Measurements from ENCODE around the gene CFAP119.
"Not testable (repeated sequence)": the region's sequence is repeated elsewhere in the genome, so short reads cannot be mapped to it uniquely, and the experiment has no call there.

Gene CFAP119

GRCh38 chr16:30761928-30762902 lies at the start of gene CFAP119, which contains the start of gene RNF40:
TSS of gene CFAP119 (minus strand) at chr16:30762062. CDS start at chr16:30761748, 314 bp downstream.
TSS of gene RNF40 (plus strand) at chr16:30762322. CDS start at chr16:30762546, 224 bp downstream.
- peak; percentile 97 for FAIRE-seq

GRCh38 chr16:30809675-30810074 lies 47.8 kb upstream of the CFAP119 start:
- not testable (repeated sequence) for FAIRE-seq

GRCh38 chr16:30808890-30809426 lies 47.1 kb upstream of the CFAP119 start:
- not testable (repeated sequence) for FAIRE-seq

DNA sequence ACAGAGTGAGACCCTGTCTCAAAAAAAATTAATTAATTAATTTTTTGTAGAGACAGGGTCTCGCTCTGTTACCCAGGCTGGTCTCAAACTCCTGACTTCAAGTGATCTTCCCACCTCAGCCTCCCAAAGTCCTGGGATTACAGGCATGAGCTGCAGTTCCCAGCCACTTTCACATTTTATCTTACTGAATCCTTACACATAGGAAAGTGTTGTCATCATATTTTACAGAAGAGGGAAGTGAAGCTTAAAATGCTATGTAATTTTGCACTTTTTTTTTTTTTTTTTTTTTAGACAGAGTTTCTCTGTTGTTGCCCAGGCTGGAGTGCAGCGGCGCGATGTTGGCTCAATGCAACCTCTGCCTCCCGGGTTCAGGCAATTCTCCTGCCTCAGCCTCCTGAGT lies 46.3 kb upstream of the CFAP119 start:
- no peak for FAIRE-seq

- no peak for FAIRE-seq
These were observed 43.7 kb upstream of the CFAP119 start for GRCh38 chr16:30805370-30806169.

GRCh38 chr16:30805056-30805369 lies 43.2 kb upstream of the CFAP119 start:
- FAIRE-seq = no peak

- no peak for FAIRE-seq
These were observed 41.1 kb upstream of the CFAP119 start for GRCh38 chr16:30802936-30803335.

DNA sequence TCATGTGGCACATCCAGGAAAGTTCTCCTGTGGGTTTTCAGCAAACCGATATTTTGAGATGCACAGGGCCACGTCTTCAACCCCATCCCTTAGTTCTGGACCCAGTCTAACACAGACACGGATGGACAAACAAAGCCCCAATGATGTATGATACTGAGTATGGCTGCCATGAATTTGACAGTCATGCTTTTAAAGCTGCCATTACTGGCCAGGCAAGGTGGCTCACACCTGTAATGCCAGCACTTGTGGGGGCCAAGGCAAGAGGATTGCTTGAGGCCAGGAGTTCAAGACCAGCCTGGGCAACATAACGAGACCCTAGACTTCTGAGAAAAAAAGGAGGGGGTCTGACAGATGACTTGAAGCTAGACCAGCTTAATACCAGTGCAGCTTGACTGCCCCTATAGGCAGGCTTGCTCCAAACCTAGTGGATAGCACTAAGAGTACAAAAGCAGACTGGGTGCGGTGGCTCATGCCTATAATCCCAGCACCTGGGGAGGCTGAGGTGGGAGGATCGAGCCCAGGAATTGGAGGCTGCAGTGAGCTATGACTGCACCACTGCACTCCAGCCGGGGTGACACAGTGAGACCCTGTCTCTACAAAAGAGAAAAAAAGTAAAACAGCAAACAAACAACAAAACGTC lies 35.9 kb upstream of the CFAP119 start:
- FAIRE-seq = no peak

DNA sequence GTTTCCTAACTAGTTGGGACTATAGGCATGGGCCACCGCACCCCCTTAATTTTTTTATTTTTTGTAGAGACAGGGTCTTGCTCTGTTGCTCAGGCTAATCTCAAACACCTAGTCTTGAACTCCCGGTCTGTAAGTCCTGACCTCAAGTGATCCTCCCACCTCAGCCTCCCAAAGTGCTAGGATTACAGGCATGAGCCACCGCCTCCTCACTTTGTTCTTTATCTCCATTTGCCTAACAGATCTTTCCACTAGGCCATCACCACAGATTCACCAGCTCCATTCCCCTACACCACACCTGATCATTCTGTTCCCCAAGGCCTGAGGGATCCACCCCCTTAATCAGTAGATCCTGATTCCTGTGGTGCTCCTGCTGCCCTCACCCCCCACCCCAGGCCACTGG lies 32.8 kb upstream of the CFAP119 start:
- FAIRE-seq = no peak

DNA sequence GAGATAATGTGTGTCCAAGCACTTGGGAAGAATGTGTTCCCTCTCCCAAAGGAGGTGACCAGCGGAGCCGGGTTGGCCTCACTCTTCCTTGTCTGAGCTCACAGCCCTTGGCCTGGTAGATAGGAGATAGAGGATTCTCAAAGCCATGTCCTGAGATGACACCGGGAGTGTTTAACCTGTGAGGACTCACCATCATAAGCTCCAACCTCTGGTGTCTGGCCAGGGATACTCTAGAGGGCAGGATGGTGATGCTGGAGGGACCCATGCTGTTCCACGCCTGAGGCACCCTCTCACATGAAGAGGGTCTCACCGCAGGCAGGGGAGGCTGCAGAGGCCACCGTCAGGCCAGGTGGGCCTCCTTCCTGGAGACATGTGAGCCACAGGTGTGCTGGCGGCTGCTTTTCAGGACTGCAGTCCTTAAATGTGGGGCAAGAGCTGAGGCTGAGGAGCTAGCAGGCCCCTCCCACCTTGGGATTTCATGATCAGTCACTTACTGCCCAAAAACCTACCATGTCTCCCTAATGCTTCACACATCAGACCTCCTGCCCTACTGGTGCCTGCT lies 31.7 kb upstream of the CFAP119 start:
- no peak for FAIRE-seq

DNA sequence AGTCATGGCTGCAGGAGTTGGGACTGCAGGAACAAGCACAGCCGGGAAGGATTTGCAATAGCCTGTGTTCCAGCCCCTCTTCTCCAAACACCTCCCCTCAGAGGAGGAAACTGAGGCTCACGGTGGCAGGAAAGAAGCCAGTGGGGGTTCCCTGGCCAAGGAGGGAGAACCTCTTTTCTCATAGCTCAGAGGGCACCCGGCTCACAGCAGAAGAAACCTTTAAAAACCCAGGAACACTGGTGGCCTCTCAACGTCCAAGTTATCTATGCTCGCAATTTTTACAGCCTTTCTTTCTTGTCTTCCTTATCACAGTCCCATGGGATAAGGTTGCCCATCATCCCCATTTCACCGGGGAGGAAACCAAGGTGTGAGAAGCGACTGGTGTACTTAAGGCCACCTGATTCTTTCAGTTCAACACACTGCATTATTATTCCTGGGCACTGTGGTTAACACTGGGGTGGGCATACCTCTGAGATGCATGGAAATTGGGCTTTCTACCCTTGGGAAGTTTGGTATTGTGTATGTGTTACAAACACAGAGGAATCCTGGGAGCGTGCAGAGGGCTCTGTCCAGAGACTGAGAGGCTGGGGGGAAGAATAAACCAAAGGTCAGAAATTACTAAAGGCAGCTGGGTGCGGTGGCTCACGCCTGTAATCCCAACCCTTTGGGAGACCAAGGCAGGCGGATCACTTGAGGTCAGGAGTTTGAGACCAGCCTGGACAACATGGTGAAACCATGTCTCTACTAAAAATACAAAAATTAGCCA lies 25.9 kb upstream of the CFAP119 start:
- no peak for FAIRE-seq

- no peak for FAIRE-seq
These were observed 25.2 kb upstream of the CFAP119 start, which contains the start of gene ZNF629 for GRCh38 chr16:30786936-30787612. TSS of gene ZNF629 (minus strand) at chr16:30787205. CDS start at chr16:30784482, 2,723 bp downstream.

DNA sequence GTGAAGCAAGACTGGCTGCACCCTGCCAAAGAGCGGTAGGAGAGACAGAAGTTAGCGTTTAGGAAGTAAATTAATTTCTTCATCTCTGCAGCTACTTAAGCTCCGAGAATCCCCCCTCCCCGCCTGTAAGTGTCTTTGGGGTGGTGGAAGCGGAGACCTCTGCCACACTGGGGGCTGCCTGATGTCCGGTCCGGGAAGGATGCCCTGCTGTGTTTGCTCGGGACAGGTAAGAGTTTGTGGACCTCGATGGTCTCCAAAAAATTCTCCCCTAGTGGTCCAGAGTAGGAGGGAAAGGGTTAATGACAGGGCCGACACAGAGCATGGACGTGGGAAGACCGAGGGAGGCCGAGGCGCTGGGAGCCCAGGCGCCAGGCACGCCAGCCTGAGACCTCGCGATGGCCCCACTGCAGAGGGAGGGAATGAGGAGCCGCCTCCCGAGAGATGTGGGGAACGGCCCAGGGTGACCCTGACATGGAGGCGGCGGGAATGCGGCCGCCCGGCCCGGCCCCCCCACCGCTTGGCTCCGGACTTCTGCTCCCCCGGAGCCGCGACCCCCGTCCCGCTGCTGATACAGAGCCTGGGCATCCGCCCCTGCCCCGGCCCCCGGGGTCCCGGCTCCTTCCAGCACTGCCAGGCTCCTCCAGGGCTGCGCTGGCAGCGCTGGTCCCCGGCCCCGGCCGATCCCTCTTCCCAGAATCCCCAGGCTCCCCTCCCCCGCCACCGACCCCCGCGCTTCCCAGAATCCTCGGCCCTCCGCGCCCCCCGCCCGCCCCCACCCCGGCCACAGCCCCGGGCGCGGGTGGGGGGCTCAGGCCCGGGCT lies 24.5 kb upstream of the CFAP119 start:
- no peak for FAIRE-seq

GRCh38 chr16:30785126-30786106 lies 23.6 kb upstream of the CFAP119 start:
- no peak for FAIRE-seq

DNA sequence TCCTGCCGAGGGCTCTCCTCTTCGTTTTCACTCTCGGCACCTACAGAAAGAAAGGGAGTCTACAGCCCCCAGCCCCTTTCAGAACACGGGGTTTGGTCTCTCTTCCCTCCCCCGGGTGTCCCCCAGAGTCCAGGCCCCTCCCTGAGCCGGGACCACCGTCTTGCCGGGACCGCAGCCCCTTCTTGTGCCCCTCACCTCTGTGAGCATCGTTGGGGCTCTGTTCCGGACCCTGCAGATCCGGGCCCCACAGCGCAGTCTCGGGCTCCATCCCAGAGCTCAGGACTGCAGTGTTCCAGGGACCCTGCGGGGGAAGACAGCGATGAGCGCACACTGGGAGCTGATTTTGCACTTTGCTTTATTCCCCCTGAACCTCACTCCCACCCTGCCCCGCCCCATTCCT lies 22.4 kb upstream of the CFAP119 start:
- FAIRE-seq = no peak

DNA sequence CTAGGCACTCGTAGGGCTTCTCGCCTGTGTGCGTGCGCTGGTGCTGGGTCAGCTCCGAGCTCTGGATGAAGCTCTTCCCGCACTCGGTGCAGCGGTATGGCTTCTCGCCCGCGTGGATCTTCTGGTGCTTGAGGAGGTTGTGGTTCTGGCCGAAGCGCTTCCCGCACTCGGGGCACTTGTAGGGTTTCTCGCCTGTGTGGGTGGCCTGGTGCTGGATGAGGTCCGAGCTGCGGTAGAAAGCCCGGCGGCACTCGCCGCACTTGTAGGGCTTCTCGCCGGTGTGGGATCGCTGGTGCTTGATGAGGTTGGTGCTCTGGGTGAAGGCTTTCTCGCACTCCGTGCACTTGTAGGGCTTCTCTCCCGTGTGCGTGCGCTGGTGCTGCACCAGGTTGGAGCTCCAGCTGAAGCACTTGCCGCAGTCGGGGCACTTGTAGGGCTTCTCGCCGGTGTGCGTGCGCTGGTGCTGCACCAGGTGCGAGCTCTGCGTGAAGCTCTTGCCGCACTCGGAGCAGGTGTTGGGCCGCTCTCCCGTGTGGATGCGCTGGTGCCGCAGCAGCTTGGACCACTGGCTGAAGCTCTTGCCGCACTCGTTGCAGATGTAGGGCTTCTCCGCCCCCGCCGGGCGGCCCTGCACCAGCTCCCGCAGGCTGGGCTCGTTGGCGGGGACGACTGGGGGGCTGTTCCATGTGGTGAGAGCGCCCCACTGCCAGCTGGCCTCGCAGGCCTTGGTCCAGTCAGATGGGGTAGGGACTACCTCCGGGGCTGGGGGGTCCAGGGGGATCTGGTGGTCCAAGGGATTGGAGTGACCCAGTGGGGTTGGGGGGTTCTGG lies 21.6 kb upstream of the CFAP119 start:
- FAIRE-seq = no peak

- FAIRE-seq = no peak
These were observed 20.8 kb upstream of the CFAP119 start for GRCh38 chr16:30782486-30783279.
